Suprapubic skin (tissue), 4 donors: Measurements from ENCODE around the gene STOX1. TPM values are rescaled to one million over a fixed set of nuclear protein-coding genes. Genes with fewer than 3 reads are reported as not detected.
"Not testable (repeated sequence)": the region's sequence is repeated elsewhere in the genome, so short reads cannot be mapped to it uniquely, and the experiment has no call there.

Experiments
- DNase-seq, 2 donors: peaks; one replicate each; pipeline ENCODE4 v3.0.0-alpha.2; 2019; ENCODE audit warnings: low spot score in 2 of 2
- H3K27ac ChIP-seq: fragments of 200-600 bp; sonication (generic); one replicate; pipeline ENCODE4 v1.5.1; 2019
- H3K27me3 ChIP-seq: fragments of 200-600 bp; sonication (generic); one replicate; pipeline ENCODE4 v1.5.1; 2019
- H3K36me3 ChIP-seq: fragments of 200-600 bp; sonication (generic); one replicate; pipeline ENCODE4 v1.5.1; 2019
- H3K4me1 ChIP-seq: fragments of 200-600 bp; sonication (generic); one replicate; pipeline ENCODE4 v1.5.1; 2019
- H3K4me3 ChIP-seq: fragments of 200-600 bp; sonication (generic); one replicate; pipeline ENCODE4 v1.5.1; 2019; ENCODE audit warnings: mild to moderate bottlenecking
- H3K9me3 ChIP-seq: fragments of 200-600 bp; sonication (generic); one replicate; pipeline ENCODE4 v1.5.1; 2019
- EP300 ChIP-seq: sonication (generic); formaldehyde crosslinking; IDR thresholded peaks from one replicate; pipeline ENCODE4 v1.6.1; 2017; ENCODE audit warnings: antibody characterized with exemption
- POLR2A ChIP-seq, 2 donors: fragments of 450-650 bp; IDR thresholded peaks; one replicate each; pipeline ENCODE4 v1.6.1; 2017; ENCODE audit warnings: antibody characterized with exemption in 2 of 2, mild to moderate bottlenecking in 2 of 2, moderate library complexity in 2 of 2
- POLR2AphosphoS5 ChIP-seq, 3 donors: sonication (generic); formaldehyde crosslinking; IDR thresholded peaks; one replicate each; pipeline ENCODE4 v1.6.1; 2017; ENCODE audit warnings: antibody characterized with exemption in 3 of 3
- WGBS: methylation state at CpG from one replicate; pipeline ENCODE4 v1.1.5; 2018; 5-methylcytosine and 5-hydroxymethylcytosine counted together
- total RNA-seq, 4 donors: library from RNA; depleted of rRNA; stranded (reverse); fragments of >200 nt; gene quantifications; one replicate each; pipeline ENCODE4 v1.1.0, GENCODE V29; 2016
- TF ChIP-seq, protein P1 (sequence below), 2 donors: fragments of 200-600 bp in 1 of 2; fragments of 450-650 bp in 1 of 2; sonication (generic) in 1 of 2; IDR thresholded peaks; one replicate each; pipeline ENCODE4 v1.5.1; 2016 to 2019; ENCODE audit warnings: antibody characterized with exemption in 2 of 2, mild to moderate bottlenecking in 1 of 2, moderate library complexity in 1 of 2

The STOX1 gene
- total RNA-seq, 4 donors from 2014 or later = 0.64 to 2.2 (median 1.4) TPM

DNA sequence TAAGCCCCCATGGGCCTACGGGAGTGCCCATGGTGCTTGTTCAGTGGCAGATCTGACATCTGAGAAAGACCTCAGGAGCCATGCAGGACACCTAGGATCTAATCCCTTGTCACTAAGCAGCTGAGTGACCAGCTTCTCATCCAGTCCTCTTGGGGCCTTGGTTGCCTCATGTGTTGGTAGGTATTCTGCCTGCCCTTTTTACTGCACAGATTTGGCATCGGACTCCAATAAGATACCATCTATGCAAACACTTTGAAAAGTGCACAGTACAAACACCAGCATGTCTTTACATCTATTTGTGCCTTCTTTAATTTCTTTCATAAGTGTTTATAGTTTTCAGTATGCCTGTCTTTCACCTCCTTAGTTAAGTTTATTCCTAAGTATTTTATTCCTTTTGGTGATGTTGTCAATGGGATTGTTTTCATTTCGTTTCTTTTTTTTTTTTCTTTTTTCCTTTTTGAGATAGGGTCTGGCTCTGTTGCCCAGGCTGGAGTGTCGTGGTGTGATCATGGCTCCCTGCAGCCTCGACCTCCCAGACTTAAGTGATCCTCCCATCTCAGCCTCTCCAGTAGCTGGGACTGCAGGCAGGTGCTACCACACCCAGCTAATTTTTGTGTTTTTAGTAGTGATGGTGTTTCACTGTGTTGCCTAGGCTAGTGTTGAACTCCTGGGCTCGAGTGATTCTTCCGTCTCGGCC, 10.4 kb downstream of the STOX1 start:
- 83% methylated on average over 8 of the region's 8 CpGs for WGBS
- Histone ChIP-seq H3K4me1 (no peaks in the 10 kb centered on the region), H3K27me3 (no peaks in the 10 kb centered on the region), H3K4me3 (no peak overlapping the region), H3K27ac (no peak overlapping the region), H3K9me3 (no peaks in the 10 kb centered on the region), H3K36me3 (no peaks in the 10 kb centered on the region)
- no peak for DNase-seq
- TF ChIP-seq, protein P1, sequence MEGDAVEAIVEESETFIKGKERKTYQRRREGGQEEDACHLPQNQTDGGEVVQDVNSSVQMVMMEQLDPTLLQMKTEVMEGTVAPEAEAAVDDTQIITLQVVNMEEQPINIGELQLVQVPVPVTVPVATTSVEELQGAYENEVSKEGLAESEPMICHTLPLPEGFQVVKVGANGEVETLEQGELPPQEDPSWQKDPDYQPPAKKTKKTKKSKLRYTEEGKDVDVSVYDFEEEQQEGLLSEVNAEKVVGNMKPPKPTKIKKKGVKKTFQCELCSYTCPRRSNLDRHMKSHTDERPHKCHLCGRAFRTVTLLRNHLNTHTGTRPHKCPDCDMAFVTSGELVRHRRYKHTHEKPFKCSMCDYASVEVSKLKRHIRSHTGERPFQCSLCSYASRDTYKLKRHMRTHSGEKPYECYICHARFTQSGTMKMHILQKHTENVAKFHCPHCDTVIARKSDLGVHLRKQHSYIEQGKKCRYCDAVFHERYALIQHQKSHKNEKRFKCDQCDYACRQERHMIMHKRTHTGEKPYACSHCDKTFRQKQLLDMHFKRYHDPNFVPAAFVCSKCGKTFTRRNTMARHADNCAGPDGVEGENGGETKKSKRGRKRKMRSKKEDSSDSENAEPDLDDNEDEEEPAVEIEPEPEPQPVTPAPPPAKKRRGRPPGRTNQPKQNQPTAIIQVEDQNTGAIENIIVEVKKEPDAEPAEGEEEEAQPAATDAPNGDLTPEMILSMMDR (IDR thresholded peaks at IDR 0.05) = no peak
- no peak for TF ChIP-seq EP300
- no peak for TF ChIP-seq POLR2A (IDR thresholded peaks at IDR 0.05)
- TF ChIP-seq POLR2AphosphoS5 (IDR thresholded peaks at IDR 0.05) = no peak

- not testable (repeated sequence) for H3K4me1 ChIP-seq, H3K36me3 ChIP-seq, H3K27me3 ChIP-seq, H3K9me3 ChIP-seq, H3K27ac ChIP-seq, H3K4me3 ChIP-seq, DNase-seq
- WGBS = 94% methylated on average over 9 of the region's 9 CpGs
Observed at GRCh38 chr10:68840650-68841049, 13.3 kb downstream of the STOX1 start.

DNA sequence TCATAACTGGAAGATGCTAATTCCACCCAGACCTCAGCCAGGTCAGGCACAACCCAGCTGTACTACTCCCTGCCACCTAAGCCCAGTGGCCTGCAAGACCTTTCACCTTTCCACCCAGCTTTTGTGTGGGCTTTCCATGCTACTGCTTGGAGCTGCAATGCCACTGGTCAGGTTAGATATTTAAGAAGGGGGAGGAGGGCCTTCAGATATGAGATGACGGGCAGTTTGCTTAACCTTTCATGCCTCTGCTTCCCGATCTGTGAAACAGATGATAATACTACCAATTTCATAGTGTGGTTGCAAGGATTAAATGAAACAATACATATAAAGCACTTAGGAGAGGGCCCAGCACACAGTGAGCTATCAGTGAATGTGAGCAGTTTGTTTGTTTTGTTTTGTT, 20.9 kb downstream of the STOX1 start:
- no peak for DNase-seq
- Histone ChIP-seq H3K9me3 (no peaks in the 10 kb centered on the region), H3K36me3 (no peaks in the 10 kb centered on the region), H3K4me3 (no peak overlapping the region), H3K27me3 (no peaks in the 10 kb centered on the region), H3K4me1 (no peaks in the 10 kb centered on the region), H3K27ac (no peak overlapping the region)
- 93% methylated on average over 2 of the region's 2 CpGs for WGBS
- no peak for TF ChIP-seq POLR2A (IDR thresholded peaks at IDR 0.05)
- TF ChIP-seq POLR2AphosphoS5 (IDR thresholded peaks at IDR 0.05) = no peak
- TF ChIP-seq, protein P1 (IDR thresholded peaks at IDR 0.05) = no peak
- TF ChIP-seq EP300 = no peak

GRCh38 chr10:68848806-68849205, 21.5 kb downstream of the STOX1 start:
- no peaks in the 10 kb centered on the region for H3K4me1 ChIP-seq
- 73% methylated on average over 4 of the region's 4 CpGs for WGBS

GRCh38 chr10:68856352-68856751, 29.0 kb downstream of the STOX1 start:
- Histone ChIP-seq H3K27ac (no peak overlapping the region), H3K9me3 (peaks cover 9% of the 10 kb centered on the region)
- no peak for TF ChIP-seq EP300
- TF ChIP-seq POLR2AphosphoS5 (IDR thresholded peaks at IDR 0.05) = no peak
- TF ChIP-seq, protein P1 (IDR thresholded peaks at IDR 0.05) = no peak
- TF ChIP-seq POLR2A (IDR thresholded peaks at IDR 0.05) = no peak

More at GRCh38 chr10:68848806-68849205, 21.5 kb downstream of the STOX1 start:
- DNase-seq = no peak
- H3K9me3 ChIP-seq = no peaks in the 10 kb centered on the region
- no peaks in the 10 kb centered on the region for H3K27me3 ChIP-seq
- TF ChIP-seq POLR2AphosphoS5 (IDR thresholded peaks at IDR 0.05) = no peak
- TF ChIP-seq EP300 = no peak
- no peak for TF ChIP-seq POLR2A (IDR thresholded peaks at IDR 0.05)
- TF ChIP-seq, protein P1 (IDR thresholded peaks at IDR 0.05) = no peak
- no peak overlapping the region for H3K4me3 ChIP-seq
- no peaks in the 10 kb centered on the region for H3K36me3 ChIP-seq
- no peak overlapping the region for H3K27ac ChIP-seq

DNA sequence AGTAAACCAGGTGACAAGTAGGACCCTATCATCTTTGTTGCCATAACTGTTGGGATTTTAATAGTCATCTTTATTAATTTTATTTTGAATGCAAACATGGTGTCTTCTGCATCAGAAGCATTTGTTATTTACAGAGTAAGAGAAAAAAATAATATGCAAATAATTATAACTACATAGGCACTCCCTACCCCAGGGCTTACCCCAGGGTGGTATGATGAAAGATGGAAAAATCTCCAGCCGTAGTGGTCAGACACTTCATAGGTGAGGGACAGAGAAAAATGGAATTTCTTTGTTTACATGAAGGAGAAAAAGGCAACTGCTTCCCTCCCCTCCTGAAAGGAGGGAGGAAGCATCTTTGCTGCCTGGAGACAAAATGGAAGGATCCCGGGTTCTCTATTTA, 29.7 kb downstream of the STOX1 start:
- Histone ChIP-seq H3K4me1 (no peaks in the 10 kb centered on the region), H3K27me3 (no peaks in the 10 kb centered on the region), H3K9me3 (peaks cover 12% of the 10 kb centered on the region), H3K27ac (no peak overlapping the region), H3K36me3 (no peaks in the 10 kb centered on the region), H3K4me3 (no peak overlapping the region)
- no peak for DNase-seq
- WGBS = 62% methylated on average over 2 of the region's 2 CpGs
- TF ChIP-seq, protein P1 (IDR thresholded peaks at IDR 0.05) = no peak
- no peak for TF ChIP-seq POLR2AphosphoS5 (IDR thresholded peaks at IDR 0.05)

More at GRCh38 chr10:68856352-68856751, 29.0 kb downstream of the STOX1 start:
- no peak for DNase-seq
- H3K36me3 ChIP-seq = no peaks in the 10 kb centered on the region
- no peak overlapping the region for H3K4me3 ChIP-seq
- H3K27me3 ChIP-seq = no peaks in the 10 kb centered on the region
- H3K4me1 ChIP-seq = no peaks in the 10 kb centered on the region
- WGBS = 67% methylated on average over 6 of the region's 6 CpGs
